ENCODE measurements around the gene AGTPBP1.
"Not testable (repeated sequence)": the region's sequence is repeated elsewhere in the genome, so short reads cannot be mapped to it uniquely, and the experiment has no call there.

- not testable (repeated sequence) for TF ChIP-seq CTCF, POLR2A (IDR thresholded peaks at IDR 0.05)
These were observed 16.0 kb upstream of the AGTPBP1 start for GRCh38 chr9:85757716-85758115.
